ENCODE data around the gene PTPN1.
"Not testable (repeated sequence)": the region's sequence is repeated elsewhere in the genome, so short reads cannot be mapped to it uniquely, and the experiment has no call there.

Gene PTPN1

DNA sequence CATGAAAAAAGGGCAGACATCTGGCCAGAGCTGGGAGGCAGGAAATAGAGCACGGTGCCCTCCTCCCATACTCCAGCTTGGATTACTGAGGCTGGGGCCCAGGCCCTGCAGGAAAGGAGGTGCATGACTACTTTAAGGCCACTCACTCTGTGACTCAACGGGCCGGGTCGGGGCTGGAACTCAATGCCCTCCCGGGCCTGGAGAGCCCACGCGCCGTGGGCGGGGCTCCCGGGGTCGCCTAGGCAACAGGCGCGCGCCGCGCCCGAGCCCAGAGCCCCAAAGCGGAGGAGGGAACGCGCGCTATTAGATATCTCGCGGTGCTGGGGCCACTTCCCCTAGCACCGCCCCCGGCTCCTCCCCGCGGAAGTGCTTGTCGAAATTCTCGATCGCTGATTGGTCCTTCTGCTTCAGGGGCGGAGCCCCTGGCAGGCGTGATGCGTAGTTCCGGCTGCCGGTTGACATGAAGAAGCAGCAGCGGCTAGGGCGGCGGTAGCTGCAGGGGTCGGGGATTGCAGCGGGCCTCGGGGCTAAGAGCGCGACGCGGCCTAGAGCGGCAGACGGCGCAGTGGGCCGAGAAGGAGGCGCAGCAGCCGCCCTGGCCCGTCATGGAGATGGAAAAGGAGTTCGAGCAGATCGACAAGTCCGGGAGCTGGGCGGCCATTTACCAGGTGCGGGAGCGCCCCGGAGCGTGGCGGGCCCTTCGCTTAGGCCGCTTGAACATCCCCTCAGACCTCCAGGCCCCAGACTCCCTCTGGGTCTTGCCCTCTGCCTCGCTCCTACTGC, at the start of gene PTPN1:
Gene PTPN1, plus strand, starts transcription at position 461 of the 783 bp plus-strand sequence. Its CDS starts 145 bp downstream, at position 606.
- peak; percentile 99 for DNase-seq (ENCODE audit: low spot score)

DNA sequence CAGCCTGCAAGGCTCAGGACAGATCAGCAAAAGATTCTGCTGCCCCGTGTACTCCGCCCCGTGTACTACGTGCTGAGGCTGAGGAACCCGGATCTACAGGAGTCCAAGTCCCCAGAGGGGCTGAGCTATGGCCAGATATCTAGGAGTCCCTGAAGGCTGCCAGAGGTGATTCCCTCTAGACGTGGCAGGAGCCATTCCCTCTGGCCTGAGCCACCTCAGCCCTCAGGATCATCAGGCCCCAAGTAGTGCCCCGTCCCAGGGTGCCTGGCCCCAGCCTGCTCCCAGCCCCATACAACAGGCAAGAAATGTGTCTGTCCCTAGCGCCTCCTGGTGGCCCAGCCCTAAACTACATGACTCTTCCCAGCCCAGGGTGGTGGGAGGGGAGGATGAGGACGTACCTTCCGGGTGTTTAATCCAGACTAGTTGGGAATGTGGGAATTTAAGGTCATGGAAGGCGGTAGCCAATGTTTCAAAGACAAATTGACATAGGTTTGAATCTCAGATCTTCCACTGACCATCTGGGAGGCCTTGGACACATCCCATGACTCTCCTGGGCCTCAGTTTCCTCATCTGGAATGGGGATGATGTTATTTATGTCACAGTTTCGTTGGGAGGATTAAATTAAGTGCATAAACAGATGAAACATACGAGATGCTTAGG, 49.4 kb upstream of the PTPN1 start:
- peak; percentile 89 for DNase-seq (ENCODE audit: low spot score)

DNA sequence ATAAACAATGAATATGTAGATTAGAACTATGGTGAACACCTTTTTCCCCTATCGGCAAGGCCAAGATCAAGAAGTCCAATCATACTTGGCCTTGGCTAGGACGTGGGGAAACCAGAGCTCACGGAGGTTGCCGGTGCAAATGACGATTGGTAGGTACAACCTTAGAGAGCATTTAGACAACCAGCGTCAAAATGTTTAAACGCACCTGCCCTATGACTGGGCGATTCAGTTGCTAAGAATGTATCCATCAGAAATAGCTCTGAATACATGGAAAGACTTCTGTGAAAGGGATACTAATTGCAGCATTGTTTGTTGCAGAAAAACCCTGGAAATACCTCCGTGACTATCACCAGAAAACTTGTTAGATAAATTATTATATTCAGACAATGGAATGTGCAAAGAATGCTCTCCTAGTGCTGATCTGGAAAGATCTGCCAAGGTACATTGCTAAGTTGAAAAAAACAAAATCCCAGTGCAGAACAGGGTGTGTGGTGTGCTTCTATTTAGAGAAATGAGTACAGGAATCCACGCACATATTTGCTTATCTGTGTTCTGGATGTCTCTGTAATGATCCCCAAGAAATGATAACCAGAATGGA, 48.0 kb upstream of the PTPN1 start:
- no peak for DNase-seq (ENCODE audit: low spot score)

DNA sequence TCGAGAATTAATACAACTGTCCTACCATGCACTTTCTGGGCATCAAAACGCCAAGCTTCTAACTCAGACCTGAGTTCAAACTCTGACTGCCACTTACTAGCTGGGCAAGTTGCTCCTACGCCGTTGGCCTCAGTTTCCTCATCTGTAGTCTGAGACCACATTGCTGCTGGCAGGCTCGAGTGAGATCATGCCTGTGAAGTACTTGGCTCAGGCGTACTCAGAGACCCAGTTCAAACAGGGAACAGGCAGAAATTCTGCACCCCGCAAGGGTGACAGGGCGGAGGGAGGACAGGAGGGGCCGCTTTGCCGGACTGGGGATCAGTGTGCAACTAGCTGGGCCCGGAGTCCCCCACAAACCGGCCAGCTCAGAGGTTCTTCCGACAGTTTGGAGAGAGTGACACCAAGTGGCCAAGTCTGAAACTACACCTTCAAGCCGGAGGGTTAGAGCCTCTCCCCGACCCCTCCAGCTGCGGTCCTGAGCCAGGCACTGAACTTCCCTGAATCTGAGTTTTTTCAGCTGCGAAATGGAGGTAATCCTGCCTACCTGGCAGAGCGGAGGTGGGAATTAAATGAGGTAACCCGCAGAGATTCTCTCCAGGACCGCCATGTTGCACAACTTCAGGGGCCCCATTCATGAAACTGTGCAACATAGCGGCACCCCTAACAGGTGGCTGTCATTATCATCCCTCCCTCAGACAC, 46.0 kb upstream of the PTPN1 start:
- DNase-seq (ENCODE audit: low spot score), result no peak

DNA sequence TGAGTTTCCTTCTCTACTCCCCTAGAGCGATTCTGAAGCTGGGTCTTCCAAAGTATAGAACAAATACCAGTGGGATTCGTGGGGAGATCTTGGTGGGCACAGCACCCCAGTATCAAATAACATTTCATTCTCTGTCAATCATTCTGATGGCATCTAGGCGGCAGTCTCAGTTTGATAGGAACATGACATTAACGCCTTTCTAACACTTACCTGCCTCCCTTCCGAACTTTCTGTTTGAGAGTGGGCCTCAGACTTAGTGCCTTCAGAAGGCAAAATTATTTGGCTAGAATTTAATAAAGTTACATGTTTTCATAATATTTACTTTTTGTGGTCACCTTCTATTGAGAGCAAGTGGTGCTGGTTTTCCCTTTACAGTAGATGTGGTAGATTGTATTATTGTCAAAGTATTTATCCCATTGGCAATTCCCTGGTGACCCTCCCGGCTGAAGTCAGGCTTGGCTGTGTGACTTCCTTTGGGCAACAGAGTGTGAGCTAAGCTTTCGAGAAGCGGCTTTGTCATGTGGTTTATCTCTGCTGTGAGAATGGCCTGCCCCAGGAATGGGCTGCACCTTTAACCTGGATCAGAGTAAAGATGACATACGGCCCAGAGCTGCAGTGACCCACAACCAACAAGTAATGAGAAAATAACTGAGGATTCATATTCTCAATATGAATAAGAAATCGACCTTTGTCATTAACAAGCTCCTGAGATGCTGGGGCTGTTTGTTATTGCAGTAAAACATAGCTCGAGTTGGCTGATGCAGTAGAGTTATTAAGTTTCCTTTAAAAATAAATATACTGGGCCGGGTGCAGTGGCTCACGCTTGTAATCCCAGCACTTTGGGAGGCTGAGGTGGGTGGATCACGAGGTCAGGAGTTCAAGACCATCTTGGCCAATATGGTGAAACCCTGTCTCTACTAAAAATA, 45.2 kb upstream of the PTPN1 start:
- no peak for DNase-seq (ENCODE audit: low spot score)

DNA sequence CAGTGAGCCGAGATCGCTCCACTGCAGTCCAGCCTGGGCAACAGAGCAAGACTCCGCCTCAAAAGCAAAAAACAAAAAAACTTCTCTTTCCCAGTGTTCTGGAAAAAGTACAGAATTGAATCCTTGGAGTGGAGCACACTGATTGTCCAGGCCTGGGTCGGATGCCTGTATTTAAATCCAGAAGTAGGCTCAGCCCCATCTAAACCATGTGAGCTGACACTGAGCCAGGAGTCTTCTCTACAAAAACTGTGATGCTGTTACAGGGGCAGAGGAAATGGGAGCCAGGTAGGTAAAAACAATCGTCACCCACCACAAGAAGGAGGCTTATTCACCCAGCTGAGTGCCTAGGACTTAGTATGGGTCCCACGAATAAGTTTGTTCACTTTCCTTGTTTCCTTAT, 43.0 kb upstream of the PTPN1 start:
- no peak for DNase-seq (ENCODE audit: low spot score)

DNA sequence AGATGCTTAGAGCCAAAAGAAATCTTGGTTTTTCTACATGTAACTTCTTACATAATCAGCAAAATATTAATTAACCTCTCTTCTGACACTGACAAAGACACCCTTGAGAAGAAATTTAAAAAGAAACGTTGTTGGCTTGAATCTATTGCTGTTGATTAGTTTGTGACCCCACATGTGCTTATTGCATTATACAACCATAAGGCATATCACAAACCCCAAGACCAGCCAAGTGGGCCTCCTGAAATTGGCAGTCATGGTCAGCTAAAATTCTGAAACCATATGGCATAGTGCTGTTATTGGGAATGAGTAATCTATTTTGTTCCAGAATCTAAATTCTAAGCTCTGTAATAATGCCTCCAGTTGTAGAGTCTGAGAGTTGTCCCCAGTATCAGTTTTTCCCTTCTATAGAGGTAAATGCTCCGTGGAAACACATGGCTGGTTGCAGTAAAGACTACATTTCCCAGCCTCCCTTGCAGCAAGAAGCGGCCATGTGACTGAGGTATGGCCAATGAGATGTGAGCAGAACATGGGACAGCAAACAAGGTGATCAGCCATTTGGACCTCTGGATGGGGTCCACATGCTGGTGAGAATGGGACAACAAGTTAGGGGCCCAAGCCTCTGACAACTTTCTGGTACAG, 42.3 kb upstream of the PTPN1 start:
- peak; percentile 66 for DNase-seq (ENCODE audit: low spot score)

DNA sequence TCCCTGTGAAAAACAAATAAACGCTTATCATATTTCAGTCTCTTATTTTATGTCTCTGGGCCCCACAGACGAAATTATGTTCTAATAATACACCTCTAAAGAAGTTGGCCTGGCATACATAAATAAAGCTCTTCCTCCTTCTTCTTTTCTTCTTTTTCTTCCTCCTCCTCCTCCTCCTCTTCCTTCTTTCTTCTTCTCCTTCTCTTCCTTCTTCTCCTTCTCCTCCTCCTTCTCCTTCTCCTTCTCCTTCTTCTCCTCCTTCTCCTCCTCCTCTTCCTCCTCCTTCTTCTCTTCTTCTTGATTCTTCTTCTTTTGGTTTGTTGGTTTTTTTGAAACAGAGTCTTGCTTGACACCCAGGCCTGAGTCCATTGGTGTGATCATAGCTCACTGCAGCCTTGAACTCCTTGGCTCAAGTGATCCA, 41.8 kb upstream of the PTPN1 start:
- no peak for DNase-seq (ENCODE audit: low spot score)

DNA sequence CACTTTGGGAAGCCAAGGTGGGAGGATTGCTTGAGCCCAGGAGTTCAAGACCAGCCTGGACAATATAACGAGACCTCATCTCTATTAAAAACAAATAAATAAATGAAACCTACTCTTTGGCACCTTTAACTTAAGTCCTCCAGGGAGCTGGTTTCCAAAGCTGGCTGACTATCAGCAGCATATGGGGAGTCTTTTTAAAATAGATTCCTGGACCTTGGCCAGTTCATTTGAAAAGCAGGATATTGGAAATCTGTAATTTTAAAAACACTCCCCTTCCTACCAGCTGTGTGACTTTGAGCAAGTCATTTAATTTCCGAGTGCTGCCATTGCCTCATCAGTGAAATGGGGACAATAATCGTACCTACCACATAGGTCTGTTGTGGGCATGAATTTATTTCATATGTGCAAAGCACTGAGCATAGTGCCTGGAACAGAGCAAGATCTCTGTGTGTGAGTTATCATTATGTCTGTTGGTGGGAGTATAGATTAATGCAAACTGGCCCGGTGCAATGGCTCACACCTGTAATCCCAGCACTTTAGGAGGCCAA, 40.9 kb upstream of the PTPN1 start:
- DNase-seq (ENCODE audit: low spot score), result no peak

DNA sequence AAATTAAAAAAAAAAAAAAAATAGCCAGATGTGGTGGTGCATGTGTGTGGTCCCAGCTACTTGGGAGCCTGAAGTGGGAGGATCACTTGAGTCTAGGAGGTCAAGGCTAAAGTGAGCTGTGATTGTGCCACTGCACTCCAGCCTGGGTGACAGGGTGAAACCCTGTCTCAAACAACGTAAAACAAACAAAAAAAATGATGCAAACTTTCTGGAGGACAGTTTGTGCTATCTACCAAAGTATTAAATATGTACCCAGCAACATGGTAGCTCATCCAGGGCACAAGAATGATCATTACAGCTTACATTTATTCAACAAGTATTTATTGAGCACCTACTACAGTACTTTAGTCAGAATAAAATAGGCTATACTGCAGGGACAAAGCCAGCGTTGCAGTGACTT, 40.4 kb upstream of the PTPN1 start:
- DNase-seq (ENCODE audit: low spot score), result no peak

DNA sequence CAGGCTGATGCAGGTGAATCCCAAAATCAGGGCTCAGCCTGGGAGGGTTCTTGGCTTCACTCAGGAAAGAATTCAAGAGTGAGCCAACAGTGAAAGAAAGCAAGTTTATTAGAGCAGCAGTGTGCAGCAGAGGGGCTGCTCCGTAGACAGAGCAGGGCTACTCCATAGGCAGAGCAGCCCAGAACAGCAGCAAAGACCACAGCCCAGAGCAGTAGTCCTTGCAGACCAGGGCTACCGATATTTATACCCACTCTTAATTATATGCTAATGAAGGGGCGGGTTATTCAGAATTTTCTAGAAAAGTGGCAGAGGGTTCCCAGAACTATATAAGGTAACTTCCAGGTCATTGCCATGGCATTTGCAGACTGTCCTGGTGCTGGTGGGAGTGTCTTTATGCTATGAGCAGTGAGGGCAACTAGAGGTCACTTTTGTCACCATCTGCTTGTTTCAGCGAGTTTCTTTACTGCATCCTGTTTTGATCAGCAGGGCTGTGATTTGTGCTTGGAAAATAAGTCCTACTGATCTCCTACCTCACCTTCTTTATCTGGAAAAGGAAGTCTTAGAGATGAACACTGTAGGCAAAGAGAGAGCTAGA, 39.8 kb upstream of the PTPN1 start:
- DNase-seq (ENCODE audit: low spot score), result no peak

DNA sequence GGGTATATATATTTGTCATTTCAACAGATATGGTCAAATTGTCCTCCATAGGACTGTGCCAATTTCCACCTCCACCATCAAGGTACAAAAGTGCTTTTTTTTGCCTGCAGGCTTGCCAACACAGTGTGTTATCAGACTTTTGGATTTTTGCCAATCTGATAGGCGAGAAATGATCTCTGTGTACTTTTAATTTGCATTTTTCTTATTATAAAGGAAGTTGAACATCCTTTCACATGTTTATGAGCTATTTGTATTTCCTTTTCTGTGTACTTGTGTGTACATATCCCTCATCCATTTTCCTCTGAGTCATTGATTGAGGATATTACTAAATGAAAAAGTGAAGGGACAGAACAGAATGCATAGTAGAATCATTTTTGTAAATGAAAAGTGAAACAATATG, 39.0 kb upstream of the PTPN1 start:
- no peak for DNase-seq (ENCODE audit: low spot score)

DNA sequence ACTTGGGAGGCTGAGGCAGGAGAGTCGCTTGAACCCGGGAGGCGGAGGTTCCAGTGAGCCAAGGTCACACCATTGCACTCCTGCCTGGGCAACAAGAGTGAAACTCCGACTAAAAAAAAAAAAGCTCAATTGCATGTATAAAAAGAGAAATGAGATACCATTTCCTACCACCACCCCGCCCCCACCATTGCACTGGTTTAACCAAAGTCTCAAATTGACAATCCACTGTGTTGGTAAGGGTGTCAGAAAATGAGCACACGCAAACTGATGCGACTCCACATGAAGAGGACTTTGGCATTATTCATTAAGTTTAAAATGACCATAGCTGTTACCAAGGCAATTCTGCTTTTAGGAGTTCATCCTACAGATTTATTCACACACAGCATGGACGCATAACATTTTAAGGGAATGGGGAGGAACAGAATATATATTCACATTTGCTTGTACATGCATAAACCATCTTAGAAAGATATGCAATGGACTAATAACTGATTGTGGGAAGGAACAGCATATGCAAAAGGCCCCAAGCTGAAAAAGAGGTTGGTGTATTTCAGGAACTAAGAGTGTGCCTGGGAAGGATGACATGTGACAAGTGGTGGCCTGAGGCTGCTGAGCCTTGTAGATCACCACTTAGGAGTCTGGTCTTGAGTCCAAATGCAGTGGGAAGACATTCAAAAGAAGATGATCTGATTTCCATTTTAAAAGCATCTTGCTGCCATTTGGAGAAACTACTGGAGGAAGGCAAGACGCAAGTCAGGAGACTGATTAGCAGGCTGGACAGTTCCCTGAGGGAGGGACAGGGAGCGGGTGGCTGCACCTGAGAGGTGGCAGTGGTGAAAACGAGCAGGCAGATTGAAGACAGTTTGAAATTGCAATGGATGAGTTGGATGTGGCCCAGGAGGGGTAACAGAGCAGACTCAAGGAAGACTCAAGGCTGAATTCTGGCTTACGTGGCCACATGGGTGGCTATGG, 37.2 kb upstream of the PTPN1 start:
- DNase-seq (ENCODE audit: low spot score), result no peak

DNA sequence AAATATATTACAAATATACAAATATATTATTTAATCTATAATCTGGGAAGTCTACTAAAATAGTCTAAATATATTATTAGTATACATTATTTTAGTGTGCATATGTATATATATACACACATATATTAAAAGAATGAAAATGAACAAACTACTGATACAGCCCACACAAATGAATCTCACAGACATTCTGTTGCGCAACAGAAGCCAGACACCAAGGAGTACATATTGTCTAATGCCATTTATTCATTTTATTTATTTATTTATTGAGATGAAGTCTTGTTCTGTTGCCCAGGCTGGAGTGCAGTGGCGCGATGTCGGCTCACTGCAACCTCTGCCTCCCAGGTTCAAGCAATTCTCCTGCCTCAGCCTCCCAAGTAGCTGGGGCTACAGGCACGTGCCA, 35.8 kb upstream of the PTPN1 start:
- not testable (repeated sequence) for DNase-seq (ENCODE audit: low spot score)

DNA sequence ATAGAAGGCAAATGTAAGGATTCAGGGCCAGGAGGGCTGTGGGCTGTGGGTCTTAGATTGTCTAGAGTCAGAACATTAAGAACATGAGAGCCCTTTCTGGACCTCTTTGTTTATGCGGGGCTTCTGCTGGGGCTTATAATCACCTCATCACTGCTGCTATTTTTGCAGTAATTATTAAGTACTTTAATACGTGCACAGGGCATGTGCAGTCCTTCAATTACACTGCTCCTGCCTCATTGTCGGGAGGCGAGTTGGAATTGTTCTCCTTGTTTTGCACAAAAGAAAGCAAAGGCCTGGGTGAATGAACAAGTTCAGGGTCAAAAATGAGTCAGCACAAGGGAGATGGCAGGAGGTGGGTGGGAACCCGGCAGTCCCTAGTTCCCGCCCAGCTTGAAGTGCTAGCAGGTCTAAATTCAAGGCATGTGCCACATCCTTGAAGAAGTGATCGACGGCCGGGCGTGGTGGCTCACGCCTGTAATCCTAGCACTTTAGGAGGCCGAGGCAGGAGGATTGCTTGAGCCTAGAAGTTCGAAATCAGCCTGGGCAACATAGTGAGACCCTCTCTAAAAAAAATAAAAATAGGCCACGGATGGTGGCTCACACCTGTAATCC, 34.4 kb upstream of the PTPN1 start:
- peak; percentile 44 for DNase-seq (ENCODE audit: low spot score)

DNA sequence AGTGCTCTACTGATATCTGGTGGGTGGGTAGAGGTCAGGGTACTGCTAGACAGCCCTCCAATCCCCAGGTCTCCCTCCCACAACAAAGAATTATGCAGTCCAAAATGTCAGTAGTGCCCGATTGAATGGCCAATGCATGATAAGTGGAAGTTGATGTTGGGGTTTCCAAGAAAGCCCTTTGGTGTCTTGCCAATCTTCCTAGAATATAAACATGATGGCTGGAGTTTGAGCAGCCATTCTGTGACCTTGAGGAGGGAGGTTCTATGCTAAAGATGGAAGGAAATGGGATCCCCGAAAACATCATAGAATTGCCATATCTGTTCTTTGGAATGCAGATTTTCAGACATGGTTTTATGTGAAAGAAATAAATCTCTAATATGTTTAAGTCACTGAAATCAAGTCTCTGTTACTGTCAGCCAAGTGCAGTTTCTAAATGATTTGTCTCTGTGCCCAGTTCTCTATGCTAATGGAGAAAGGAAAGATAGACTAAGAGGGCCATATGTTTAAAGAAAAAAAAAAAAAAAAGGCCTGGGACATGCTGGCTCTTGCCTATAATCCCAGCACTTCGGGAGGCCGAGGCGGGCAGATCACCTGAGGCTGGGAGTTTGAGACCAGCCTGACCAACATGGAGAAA, 32.8 kb upstream of the PTPN1 start:
- DNase-seq (ENCODE audit: low spot score), result no peak

DNA sequence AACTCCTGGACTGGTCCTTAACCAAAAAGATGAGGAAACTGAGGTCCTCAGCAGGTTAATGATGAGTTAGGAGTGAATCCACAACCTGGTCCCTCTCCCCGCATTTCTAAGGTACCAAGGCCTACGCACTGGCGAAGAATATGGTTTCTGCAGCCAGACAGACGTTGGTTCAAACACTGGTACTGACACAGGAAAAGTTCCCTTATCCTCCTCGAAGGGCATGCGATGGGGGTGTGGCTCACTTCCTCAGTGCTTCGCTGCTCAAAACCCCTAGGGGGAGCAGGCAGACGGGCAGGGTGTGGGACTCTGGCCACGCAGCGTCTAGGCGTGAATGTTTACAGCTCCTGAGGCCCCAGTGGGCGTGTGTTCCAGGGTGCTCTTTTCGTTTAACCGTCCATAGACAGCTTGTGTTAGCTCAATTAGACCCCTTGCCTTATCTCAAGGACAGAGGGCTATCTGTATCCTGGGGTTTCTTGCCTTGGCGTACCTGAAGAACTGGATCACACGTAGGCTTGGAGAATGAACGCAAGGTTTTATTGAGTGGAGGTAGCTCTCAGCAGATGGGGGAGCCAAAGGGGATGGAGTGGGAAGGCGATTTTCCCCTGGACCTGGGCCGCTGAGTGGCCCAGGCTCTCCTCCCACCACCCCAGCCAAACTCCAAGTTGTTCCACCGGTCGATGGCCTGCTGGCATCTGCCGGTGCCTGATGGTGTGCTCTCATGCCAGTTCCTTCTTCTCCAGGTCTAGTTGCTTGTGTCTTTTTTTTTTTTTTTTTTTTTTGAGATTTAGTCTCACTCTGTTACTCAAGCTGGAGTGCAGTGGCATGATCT, 31.8 kb upstream of the PTPN1 start:
- DNase-seq (ENCODE audit: low spot score), result no peak
